Measurements from ENCODE around the gene NINJ1.

Gene NINJ1, protein sequence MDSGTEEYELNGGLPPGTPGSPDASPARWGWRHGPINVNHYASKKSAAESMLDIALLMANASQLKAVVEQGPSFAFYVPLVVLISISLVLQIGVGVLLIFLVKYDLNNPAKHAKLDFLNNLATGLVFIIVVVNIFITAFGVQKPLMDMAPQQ

DNA sequence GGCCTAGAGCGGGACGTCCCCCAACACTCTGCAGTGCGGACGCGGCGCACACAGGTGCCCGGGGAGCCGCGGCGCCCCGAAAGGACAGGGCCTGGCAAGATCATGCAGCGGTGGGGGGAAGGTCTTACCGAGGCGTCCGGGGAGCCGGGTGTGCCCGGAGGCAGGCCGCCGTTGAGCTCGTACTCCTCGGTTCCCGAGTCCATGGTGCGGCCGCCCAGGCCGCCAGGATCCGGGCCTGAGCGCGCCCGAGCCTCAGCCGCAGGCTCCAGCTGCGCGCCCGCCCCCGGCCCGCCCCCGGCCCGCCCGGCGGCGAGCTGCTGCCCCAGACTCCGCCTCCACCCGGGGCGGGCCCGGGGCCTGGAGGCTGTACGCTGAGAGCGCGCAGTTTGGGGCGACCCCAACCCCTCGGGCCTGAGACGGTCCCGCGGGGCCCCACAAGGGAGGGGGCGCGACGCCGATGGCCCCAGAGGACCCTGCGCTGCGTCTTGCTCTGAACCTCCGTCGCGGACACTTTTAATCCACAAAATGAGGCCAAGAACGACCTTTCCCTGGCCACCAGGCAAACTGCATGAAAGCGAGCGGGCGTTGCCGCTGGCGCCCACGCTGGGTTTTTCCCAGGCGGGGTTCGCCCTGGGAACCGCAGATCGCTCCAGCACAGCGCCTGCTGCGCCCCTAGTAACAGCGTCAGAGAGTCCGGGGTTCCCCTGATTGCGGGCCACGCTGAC, at the start of gene NINJ1:
Gene NINJ1 (minus strand): TSS at position 237 of the 725 bp plus-strand sequence. CDS start 34 bp downstream, at position 203.
- no peak for FAIRE-seq

DNA sequence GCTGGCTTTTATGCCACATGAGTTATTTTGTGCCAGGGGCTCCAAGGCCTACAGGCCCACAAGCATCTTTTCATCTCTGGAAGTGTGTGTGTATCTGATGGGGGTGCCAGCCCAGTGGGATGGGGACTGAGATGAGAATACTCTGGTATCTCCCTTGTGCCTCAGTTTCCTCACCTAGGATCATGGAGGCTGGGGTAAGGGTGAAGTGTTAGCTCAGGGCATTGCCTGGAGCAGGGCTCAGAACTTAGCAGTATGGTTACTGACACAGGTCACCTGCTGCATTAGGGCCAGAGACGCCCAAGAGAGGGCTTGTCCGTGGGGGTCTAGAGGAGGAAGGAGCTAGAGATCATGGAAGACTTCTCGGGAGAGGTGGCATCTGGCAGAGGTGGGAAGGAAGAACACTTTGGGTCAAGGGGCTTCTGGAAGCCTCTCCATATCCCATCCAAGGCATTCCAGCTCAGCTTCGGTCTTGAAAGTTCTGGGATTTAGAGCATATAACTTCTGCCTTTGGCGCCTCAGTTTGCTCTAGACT, 49.1 kb upstream of the NINJ1 start:
- TF ChIP-seq, protein P1, sequence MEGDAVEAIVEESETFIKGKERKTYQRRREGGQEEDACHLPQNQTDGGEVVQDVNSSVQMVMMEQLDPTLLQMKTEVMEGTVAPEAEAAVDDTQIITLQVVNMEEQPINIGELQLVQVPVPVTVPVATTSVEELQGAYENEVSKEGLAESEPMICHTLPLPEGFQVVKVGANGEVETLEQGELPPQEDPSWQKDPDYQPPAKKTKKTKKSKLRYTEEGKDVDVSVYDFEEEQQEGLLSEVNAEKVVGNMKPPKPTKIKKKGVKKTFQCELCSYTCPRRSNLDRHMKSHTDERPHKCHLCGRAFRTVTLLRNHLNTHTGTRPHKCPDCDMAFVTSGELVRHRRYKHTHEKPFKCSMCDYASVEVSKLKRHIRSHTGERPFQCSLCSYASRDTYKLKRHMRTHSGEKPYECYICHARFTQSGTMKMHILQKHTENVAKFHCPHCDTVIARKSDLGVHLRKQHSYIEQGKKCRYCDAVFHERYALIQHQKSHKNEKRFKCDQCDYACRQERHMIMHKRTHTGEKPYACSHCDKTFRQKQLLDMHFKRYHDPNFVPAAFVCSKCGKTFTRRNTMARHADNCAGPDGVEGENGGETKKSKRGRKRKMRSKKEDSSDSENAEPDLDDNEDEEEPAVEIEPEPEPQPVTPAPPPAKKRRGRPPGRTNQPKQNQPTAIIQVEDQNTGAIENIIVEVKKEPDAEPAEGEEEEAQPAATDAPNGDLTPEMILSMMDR (IDR thresholded peaks at IDR 0.05; ENCODE audit: insufficient read depth, missing control alignments) = no peak
- FAIRE-seq (no peak), DNase-seq (ENCODE audit: insufficient read length, low spot score) (no peak)

More for the DNA sequence above, at the start of gene NINJ1:
- TF ChIP-seq, protein P1 (IDR thresholded peaks at IDR 0.05; ENCODE audit: insufficient read depth, missing control alignments) = no peak
- DNase-seq (ENCODE audit: insufficient read length, low spot score) = peak; percentile 96

DNA sequence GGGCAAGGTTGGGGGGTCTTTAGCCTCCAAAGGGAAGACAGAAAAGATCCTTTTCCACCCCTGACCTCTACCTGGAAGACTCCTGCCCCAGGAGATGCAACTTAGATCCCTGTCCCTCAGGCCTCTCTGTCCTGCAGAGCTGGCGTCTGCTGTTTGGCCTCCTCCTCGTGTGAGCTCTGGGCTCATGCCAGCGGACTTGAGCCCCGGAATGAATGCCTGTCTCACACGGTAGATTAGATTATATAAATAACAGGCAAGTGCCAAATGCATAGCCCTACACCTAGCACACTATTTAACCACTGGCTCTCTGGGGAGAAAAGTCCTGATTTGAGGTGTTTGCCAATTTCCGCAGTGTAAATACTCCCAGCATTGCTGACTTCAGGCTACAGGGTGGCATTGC, 48.5 kb upstream of the NINJ1 start:
- FAIRE-seq (no peak), DNase-seq (ENCODE audit: insufficient read length, low spot score) (no peak)
- TF ChIP-seq, protein P1 (IDR thresholded peaks at IDR 0.05; ENCODE audit: insufficient read depth, missing control alignments) = no peak

DNA sequence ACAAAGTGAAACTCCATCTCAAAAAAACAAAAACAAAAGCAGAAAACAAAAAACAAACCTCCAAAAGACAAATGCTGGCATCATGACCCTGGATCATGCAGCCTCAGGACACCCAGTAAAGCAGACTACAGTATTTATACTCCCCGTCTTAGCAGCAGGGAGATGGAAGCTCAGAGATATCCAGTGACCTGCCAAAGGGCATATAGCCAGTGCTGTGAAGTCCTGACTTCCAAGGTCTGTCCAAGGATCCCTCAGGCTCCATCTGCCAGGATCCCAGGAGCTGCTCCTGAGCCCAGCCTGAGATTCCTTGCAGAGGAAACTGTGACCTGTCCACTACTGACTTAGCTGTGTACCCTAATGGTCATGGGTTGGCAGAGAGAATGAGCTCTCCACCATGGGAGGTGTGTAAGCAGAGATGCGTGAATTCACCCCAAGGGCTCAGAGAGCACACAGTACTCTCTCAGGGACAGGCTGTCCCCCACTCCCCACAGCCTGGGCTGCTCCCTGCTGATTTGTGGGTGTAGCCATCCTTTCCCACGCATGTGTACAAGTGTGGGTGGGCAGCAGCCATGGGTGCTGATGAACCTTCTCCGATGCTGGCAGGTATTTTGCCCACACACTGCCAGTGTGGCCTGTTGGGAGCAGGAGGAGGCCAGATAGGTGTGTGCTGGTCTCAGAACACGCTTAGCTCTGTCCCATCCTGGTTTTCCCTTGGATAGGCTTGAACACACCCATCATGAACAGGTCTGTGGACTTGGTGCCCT, 47.8 kb upstream of the NINJ1 start:
- FAIRE-seq (no peak), DNase-seq (ENCODE audit: insufficient read length, low spot score) (no peak)
- TF ChIP-seq, protein P1 (IDR thresholded peaks at IDR 0.05; ENCODE audit: insufficient read depth, missing control alignments) = no peak

DNA sequence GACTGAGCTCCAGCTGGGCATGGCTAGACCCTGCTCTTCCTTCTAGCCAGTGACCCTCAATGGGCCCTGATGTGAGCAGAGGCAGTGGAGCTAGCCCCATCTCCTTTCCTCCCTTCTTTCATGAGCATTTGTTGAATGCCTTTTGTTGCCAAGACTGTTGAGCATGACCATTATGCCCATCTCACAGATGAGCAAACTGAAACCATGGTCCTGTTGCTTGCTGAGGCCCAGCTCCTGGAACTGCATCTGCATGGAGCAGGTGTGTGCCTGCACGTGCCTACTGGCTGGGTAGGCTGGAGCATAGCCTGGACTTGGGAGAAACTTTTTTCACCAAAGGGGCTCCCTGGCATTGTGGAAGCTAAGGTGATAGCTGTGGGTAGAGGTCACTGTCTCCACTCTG, 46.9 kb upstream of the NINJ1 start:
- DNase-seq (ENCODE audit: insufficient read length, low spot score) = no peak
- TF ChIP-seq, protein P1 (IDR thresholded peaks at IDR 0.05; ENCODE audit: insufficient read depth, missing control alignments) = no peak
- no peak for FAIRE-seq

DNA sequence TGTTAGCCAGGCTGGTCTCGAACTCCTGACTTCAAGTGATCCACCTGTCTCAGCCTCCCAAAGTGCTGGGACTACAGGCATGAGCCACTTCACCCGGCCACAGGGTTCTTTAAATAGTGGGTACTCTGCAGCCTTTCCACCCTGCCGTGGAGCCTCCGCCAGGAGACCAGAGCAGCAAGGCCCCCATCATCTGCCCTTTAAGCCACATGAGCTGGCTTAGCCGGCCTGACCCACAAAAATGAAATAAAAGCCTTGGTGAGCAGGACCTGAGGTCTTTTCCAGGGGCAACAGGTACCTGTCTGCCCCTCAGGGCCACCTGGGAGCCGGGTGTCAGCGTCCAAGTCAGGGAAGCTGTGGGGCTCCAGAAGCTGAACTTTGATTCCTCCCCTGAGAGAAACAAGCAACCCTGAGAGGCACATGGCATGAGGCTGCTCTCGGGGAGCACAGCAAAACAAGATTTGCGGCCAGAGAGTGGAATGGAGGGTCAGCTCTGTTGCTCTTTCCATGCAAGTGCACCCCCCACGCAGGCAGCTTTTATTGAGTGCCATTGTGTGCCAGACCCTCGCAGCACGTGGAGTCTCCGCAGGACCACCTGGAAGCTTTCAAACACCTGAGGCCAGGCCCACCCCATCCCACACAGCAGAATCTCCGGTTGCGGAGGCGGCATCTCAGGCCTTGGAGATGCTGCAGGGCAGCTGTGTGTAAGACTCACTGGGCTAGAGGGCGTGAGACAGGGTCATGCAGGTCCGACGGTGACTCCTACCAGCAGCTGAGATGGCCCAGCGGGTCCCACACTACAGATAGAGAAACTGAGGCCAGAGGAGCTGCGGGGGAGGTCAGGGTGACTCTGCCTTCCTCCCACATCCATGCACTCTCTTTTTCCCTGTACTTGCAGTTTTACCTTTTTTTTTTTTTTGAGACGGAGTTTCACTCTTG, 45.1 kb upstream of the NINJ1 start:
- FAIRE-seq = no peak
- TF ChIP-seq, protein P1 (IDR thresholded peaks at IDR 0.05; ENCODE audit: insufficient read depth, missing control alignments) = no peak
- DNase-seq (ENCODE audit: insufficient read length, low spot score) = no peak

Data from D721Med (cell line).